ENCODE results near the gene NACC2.

Gene NACC2

DNA sequence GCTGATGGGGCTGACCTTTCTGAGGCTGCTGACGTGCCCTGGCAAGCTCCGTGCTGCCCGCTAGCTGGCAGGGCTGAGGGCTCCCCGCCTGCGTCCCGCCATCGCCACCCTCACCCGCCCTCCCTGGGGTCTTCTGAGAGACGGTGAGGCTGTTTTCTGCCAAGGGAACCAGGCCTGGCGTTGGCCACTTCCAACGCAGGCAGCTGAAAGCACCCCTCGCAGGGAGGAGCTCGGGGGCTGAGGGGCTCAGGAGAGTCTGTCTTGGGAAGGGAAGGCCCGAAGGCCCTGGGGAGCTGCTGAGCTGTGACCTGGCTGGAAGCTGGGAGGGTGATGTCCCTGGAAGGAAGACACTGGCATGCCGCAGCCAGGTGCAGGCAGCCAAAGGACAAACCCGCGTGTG is 33.3 kb upstream of the NACC2 start:
- DNase-seq, result no peak

DNA sequence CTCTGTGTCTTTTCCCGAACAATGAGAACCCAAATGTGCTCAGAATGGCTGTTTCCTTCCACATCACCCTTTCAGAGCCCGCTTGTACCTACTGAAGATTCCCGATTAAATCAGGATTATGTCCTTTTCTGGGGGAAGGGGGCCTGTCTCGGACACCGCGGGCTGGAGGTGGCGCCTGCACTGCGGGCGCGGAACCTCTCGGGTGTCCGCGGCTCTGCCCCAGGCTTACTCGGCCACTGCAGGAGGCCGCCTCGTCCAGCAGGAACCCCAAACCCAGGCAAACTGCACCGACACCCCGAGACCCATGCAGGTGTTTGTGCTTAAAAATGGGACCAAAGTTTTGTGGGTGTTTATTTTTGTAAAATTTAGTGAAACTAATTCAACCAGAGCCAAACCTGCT is 32.2 kb upstream of the NACC2 start:
- DNase-seq, result no peak

DNA sequence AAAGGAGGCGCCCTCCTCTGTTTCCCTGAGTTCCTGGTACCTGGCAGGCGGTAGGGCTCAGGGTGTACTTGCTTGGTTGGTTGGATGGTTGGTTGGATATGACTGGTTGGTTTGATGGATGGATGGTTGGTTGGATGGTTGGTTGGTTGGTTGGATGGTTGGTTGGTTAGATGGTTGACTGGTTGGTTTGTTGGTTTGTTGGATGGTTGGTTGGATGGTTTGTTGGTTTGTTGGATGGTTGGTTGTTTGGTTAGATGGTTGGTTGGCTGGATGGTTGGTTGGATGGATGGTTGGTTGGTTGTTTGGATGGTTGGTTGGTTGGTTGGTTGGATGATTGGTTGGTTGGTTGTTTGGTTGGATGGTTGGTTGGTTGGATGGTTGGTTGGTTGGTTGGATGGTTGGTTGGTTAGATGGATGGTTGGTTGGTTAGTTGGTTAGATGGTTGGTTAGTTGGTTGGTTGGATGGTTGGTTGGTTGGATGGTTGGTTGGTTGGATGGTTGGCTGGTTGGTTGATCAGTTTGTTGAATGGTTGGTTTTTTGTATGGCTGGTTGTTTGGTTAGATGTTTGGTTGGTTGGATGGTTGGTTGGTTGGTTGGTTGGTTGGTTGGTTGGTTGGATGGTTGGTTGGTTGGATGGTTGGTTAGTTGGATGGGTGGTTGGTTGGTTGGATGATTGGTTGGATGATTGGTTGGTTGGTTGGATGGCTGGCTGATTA is 30.0 kb upstream of the NACC2 start:
- no peak for DNase-seq

DNA sequence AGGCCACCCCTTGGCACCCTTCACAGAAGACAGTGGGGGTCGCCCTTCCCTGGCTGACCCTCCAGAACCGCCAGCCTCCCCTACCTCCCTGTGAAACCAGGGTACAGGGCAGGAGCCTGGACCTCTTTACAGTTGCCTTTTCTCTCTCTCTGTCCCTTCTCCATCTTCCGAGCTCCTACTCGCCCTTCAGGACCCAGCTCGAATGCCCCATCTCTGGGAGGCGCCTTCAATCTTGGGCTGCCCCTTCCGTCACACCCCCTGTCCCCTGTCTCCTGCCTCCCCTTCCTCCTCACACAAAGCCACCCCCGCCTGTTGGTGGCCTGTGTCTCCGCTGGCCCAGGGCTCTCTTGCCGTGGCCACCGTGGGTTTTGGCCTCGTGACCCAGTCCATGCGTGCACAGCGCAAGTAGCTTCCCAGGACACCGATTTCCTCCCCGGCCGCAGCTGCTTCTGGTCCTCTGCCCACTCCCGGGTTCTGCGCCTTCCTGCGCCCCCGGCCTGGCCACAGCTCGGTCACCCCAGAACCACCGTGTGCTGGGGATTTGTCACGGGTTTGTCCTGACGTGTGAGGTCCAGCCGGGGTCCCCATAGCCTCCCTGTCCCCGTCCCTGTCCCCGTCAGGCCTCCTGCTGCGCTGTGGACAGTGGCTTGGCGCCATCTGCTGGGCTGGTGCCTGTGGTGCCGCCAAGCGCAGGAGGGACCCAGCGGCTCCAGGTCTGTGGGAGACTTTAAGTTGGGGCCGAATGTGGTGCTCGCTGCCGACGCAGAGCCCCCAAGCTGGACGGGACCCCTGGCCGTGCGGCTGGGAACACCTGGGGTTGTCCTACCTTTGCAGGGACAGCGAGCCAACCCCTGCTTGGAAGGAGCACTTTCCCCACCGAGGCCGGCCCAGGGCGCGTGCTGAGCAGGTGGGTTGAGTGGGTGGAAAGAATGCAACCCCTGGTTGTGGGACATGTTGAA is 27.6 kb upstream of the NACC2 start:
- peak; percentile 52 to 53 for DNase-seq

DNA sequence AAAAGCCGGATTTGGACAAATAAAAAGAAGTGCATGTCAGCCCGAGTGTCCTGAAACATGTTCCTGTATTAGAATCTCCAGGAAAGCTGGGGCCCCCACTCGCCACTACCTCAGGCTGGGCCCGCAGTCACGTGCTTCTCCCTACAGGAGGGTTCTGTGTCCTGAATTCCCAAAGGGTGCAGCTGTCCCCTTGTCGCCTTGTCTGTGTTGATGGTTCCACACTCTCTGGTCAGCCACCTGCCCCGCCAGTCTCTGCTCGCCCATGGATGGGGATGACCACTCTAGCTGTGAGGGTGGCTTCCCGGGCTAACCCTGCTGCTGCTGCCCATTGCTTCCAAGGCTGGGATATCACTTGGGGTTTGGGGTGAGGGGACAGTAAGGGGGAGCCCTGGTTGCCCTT is 26.7 kb upstream of the NACC2 start:
- DNase-seq, result no peak

DNA sequence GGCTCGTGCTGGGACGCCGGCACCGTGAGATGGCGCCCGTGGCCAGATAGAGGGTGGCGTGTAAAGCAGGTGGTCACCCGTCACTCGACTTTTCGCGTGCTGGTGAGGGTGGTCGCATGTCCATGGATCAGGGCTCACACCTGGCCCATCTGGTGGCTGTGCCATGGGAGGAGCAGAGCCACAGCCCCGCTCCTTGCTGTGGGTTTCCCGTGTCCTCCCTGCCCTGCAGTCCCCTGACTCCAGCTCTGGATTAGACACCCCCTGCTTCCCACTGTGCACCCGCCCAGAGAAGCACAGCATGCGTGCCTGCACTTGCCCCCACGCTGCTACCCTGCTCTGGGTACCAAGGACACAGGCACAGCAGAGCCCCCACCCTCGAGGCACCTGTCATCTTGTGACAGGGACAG is 25.4 kb upstream of the NACC2 start:
- DNase-seq, result no peak

DNA sequence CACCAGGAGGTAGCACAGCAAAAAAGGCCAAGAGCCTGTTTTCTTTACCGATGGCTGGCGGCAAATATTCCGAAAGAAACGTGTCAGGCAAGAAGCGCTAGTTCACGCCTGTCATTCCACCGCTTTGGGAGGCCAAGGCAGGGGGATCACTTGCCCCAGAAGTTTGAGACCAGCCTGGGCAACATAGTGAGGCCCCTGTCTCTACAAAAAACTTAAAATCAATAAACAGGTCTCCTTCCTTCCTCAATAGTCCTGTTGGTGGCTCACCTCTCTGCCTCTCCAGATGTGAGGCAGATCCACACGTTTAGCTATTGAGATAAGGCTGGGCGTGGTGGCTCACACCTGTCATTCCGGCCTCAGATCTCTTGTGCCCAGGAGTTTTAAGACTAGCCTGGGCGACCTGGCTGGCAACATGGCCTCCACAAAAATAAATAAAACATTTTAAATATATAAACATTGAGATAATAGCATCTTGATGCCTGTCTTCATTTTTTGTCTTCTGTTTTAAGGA is 24.8 kb upstream of the NACC2 start:
- no peak for DNase-seq

DNA sequence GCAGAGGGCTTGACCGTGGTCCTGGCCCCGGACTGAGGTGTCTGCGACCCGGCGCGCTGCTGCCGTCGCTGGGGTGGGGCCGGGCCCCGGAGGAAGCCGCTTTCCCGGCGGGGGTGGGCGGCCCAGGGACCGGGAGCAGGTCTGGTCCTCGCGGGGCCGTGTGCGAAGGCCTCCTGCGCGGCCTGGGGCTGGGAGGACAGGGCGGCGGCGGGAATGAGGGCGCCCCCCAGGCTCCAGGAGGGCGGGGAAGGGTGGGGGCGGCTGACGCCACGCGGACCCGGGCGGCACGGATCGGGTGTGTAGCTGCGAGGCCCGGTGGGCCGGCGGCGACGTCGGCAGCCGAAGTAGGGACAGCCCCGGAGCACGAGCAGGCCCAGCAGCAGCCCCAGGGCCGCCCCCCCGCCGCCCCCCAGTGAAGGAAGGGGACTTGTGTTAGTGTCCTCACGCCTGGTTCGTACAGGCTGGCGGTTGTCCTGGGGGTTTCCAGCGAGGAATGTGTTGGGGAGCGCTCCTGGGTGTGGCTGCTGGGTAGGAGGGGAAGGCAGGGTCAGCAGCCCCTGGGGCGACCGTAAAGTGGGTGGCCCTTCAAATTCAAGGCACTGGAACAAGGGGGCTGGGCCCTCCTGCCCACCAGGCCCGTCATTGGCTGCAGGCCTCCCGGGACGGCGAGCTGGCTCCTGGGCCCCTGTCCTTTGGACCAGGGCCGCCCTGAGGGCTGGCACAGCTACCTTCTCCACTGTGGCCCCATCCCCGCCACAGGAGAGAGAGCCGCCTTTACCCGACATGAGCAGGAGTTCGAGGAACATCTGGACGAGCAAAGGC is 24.2 kb upstream of the NACC2 start:
- DNase-seq, result no peak

DNA sequence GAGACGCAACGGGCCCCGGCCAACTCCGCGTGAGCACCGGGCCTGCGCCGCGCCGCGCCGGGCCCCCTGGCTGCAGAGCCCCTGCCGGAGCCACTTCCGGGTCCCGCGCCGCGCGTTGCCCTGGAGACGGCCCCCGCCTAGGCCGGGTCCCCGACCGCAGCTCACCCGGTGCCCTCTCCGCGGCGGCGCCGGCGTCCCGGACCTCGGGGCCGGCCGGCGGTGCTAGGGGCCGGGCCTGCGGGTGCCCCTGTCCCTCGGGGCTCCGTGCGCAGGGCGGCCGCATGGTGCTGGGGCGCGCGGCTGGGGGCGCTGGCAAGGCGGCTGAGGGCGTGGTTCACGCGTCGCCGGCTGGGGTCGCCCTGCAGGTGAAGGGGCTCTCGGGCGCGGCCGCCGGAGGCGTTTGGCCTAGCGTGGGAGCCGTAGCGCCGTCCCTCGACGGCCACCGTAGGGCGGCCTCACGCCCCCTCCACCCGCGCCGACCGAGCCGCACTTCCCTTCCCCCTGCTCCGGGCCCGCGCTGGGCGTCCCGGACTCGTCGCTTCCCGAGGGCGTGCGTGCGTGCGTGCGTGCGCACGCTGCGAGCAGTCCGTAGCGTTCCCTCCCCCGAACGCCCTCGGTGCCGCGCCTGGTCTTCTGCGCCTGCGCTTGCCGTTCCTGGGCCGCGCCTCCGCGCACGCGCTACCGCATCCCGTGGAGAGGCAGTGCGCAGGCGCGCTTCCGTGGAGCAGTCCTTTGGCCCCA is 23.4 kb upstream of the NACC2 start, which contains the start of gene TMEM250:
TSS of gene TMEM250 (minus strand) at position 556 of the 741 bp plus-strand sequence. CDS start 1,975 bp downstream, outside the sequence.
- peak; percentile 96 for DNase-seq

DNA sequence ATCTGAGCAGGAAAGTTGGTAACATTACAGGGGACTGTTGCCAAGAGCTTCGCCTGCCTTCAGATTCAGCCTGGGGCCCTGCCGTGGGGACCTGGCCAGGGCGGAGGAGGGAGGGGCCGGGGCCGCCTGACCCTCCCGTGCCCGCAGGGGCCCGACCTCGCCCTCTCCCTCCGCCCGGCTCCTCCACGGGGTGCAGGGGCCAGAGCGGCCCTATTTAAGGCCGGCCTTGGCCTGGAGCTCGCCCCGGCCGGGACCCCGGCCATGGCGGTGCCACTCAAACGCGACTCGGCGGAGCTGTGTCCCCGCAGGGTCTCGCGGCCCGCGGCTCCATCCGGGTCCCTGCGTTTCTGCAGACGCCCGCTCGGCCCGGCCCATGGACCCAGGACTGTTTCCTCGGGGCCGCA is 22.8 kb upstream of the NACC2 start:
- no peak for DNase-seq

DNA sequence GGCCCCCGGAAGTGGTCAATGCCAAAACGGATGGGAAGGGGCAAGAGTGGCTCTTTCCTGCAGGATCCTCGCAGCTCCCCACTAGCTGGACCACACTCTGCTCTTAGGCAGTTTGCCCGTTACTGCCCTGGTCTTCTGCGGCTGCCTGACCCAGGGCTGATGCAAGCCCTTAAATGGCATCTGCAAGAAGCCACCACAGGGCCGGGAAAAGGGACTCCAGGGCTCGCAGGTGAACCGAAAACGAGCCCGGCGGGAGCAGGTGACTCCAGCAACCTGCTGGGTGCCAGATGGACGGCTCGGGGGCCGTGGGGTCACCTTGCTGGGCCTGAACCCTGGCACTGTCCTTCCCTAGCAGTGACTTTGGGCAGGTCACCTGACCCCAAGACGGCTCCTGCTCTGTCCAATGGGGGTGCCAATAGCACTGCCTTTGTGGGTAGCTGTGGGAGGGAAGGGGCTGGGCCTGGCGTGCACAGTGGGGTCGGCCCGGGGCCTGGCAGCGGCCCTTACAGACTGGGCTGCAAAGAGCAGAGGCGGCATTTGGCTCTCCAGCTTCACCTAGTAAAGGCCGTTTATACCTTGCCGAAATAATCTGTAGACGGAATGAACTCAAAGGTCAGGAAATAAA is 22.3 kb upstream of the NACC2 start:
- DNase-seq, result no peak

DNA sequence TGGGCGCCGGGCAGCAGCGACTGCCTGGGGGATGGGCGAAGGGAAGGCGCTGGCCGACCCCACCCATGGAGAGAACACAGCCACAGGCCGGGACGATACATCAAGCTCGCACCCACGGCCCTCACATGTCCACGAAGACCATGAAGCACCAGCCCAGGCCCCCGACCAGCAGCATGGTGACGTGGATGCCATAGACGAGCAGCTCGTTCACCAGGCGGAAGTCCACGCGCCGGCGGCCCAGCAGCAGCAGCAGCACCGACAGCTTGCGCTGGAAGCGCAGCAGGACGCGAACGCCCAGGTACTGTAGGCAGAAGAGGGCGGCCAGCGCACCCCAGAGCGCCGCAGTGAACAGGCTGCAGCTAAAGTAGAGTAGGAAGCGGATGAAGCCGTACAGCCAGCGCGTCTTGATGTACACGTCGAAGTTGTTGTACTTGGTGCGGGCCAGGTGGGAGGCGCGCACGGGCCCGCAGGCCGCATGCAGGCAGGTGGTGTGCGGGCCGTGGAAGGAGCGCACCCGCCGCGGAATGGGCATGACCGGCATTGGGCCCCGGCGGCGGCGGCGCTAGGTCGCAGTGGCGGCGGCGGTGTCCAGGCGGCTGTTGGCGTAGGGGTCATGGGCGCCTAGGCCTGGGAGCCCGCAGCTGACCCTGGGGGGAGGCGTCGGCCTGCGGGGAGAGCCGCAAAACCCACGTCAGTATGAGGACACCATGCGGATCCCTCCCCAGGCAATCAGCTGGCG is 21.4 kb upstream of the NACC2 start:
- DNase-seq, result no peak

DNA sequence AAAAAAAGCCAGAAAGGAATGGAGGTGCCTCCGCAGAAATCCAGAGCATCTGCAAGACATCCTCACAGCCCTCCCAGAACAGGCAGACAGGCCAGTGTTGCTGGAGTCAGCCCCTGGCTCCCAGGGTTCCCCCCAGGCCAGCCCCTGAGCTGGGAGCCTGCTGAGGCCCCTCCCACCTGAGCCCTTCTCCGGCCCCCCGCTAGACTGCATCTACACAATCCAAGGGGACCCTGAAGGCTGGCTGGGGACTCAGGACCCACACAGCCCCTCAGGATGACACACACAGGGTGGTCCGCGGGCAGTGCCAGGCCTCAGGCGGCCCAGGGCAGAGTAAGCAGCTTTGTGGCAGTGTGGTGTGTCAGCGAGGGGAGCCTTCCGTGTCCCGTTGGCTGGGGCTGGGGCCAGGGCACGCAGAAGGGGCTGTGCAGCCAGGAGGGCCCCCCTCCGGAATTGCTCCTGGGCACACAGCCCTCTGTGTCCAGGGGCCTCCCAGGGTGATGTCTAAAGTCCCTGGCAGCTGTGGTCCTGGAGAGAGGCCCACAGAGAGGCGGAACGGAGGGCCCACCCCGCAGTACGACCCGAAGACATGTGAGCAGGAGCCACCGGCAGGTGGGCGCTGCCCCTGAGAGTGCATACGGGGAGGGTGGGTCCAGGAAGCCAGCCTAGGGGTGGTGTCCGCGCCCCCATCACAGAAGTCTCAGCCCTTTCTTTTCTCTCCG is 20.7 kb upstream of the NACC2 start:
- DNase-seq, result no peak

DNA sequence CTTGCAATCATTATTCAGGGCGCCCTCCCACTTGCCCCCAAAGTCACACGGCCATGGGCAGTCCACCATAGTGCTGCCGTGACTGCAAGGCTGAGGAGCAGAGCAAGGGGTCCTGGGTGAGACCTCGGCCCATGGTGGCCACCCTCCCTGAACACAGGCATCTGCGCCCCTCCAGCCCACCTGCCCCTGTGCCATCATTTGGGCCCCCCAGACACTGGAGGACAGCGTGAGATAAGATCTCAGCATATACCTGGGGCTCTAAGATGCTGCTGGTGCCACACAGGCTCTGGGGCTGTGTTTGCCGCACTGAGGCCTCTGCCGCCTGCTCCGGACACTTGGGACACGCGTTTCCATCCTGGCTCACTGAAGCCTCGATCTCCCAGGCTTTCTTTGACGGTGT is 20.1 kb upstream of the NACC2 start:
- no peak for DNase-seq

DNA sequence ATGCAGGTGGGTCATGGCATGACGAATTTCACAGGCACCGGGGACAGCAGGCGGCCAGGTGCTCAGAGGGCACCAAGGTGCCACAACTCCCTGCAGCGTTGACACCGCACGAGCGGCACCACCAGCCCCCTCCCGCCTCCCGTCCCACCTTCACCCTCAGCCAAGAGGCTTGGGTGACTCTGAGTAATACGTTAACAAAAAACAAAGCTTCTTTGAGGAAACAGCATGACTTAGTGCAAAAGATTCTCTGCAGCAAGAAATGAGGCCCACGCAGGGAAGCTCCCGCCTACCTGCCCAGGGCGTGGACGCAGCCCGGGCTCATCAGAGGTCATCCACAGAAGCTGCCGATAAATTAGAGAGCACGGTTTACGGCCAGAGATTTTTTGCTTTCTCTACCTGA is 19.5 kb upstream of the NACC2 start:
- no peak for DNase-seq

DNA sequence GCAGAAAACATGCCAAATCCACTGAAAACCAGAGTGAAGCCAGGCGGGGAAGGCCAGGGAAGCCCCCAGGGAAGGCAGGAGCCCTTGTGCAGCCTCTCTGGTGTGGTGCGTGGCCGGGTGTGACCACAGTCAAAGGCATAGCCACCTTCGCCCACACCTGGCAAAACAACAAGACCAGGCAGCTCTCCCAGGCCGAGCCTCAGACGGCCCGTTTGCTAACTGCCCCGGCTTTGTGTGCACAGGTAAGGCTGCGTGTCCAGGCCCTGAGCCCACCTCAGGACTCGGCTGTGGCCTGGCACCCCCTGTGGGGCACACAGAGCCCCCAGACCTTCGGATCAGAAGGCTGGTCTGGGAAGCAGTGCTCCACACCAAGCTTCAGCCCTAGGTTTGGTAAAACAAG is 17.5 kb upstream of the NACC2 start:
- no peak for DNase-seq

DNA sequence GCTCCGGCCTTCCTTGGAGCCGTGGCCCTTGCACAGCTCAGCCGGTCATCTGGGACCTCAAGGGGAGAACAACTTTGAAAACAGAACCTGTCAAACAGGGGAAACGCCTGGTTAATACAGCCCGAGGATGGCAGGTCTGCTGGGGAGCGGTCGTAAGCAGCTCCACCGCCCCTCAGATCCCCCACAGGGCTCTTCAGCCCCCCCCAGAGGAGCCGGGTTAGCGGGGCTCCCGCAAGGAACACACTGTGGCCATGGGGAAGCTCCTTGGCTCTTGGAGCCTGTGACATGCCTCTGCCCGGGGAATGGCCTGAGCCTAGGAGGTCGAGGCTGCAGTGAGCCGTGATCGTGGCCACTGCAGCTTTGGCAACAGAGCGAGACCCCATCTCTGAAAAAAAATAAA is 16.8 kb upstream of the NACC2 start:
- no peak for DNase-seq

DNA sequence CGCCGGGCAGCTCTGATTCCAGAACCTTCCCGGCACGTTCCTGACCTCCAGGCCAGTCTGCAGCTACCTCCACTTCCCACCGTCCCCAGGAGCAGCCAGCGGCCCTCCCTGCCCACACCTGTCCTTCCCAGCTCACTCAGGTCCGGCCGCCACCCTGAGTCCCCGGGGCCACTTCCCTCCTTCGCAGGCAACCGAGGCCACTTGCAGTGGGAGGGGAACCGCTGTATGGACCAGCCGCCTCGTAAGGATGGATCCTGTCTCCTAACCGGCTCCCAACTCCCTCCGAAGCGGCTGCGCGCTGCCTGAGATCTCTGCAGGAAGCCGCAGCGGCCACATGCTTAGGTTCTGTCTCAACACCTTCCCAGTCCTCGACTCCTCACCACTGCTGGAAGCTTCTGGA is 16.1 kb upstream of the NACC2 start:
- no peak for DNase-seq

DNA sequence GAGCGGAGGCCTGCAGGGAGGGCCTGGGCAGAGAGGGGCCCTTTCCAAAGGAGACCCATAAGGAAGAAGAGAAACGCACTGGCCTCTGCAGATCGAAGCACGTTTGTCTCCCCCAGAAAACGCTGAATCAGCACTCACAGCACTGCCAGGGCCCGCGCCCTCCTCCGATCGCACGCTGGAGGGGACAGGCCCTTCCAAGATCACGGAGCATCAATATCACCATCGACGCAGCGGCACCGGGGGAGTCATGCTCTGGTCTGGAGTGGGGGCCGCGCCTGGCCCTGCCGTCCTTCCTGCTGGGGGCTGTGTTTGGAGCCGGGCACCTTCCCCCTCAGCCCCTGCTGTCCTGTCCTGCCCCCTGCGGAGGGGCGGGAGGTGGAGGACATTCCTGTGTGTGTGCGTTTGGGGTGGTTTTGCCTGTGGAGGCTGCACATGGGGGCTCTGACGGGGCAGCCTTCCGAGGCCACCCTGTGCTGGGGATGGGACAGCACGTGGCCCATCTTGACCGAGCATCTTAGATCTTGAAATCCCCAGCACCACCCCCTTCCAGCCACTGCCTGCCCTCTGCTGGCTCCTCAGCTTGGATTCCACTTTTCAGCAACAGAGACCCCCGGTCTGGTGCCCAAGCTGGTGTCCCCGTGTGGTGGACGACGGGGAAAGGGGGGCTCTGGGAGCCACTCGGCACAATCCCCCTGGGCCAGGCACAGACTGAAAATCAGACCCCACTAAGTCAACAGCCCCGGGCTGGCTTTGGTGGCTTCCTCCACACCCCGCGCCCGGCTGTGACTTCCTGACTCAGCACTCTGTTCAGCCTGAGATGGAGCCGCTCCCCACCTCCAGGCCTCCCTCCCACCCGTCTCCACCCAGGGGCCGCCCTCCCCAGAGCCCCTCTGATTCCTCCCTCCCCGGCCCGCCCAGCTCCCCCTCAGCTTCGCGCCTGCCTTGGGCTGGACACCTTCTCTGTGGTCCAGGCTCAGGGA is 15.3 kb upstream of the NACC2 start:
- no peak for DNase-seq
